Glutamatergic neuron (in vitro differentiated cells): ENCODE results near the gene EXOC8. TPM values are rescaled to one million over a fixed set of nuclear protein-coding genes. Genes with fewer than 3 reads are reported as not detected.

Experiments
- DNase-seq: peaks from one replicate; pipeline ENCODE4 v3.0.0; 2022
- H3K27ac Mint-ChIP-seq: one replicate; pipeline ENCODE4 v1.8.0; 2020; ENCODE audit warnings: mild to moderate bottlenecking, mixed read lengths, inconsistent platforms; ENCODE audit not compliant: unreplicated experiment
- H3K27me3 Mint-ChIP-seq: one replicate; pipeline ENCODE4 v1.8.0; 2020; ENCODE audit warnings: mild to moderate bottlenecking, moderate library complexity, mixed read lengths, inconsistent platforms; ENCODE audit not compliant: unreplicated experiment
- H3K36me3 Mint-ChIP-seq: one replicate; pipeline ENCODE4 v1.8.0; 2020; ENCODE audit warnings: mild to moderate bottlenecking, mixed read lengths, inconsistent platforms; ENCODE audit not compliant: unreplicated experiment
- H3K4me1 Mint-ChIP-seq: one replicate; pipeline ENCODE4 v1.8.0; 2020; ENCODE audit warnings: mild to moderate bottlenecking, low read depth, mixed read lengths, inconsistent platforms; ENCODE audit not compliant: unreplicated experiment
- H3K4me3 Mint-ChIP-seq: one replicate; pipeline ENCODE4 v1.8.0; 2020; ENCODE audit warnings: mild to moderate bottlenecking, mixed read lengths, inconsistent platforms; ENCODE audit not compliant: unreplicated experiment
- H3K9me3 Mint-ChIP-seq: one replicate; pipeline ENCODE4 v1.8.0; 2020; ENCODE audit warnings: mild to moderate bottlenecking, moderate library complexity, mixed read lengths, inconsistent platforms; ENCODE audit not compliant: unreplicated experiment
- CTCF ChIP-seq: fragments of 200-600 bp; sonication (generic); IDR thresholded peaks from one replicate; pipeline ENCODE4 v1.5.0; 2021; ENCODE audit not compliant: partially characterized antibody, unreplicated experiment
- total RNA-seq: library from RNA; stranded (reverse); fragmentation: NEBNext Ultra II Directional; extraction: Animal tissue kit (Norgen Biotek cat#: 25700); gene quantifications from one replicate; pipeline ENCODE4 v1.2.1, GENCODE V29; 2021; ENCODE audit not compliant: unreplicated experiment

Gene EXOC8
- total RNA-seq, 1 donor from 2014 or later, result 11.4 TPM

- H3K4me3 Mint-ChIP-seq, result no peak overlapping the region
- no peaks in the 10 kb centered on the region for H3K4me1 Mint-ChIP-seq
- no peaks in the 10 kb centered on the region for H3K27me3 Mint-ChIP-seq
- DNase-seq, result no peak
- H3K9me3 Mint-ChIP-seq, result peaks cover 2% of the 10 kb centered on the region
- TF ChIP-seq CTCF, result no peak
- H3K27ac Mint-ChIP-seq, result no peak overlapping the region
- H3K36me3 Mint-ChIP-seq, result no peaks in the 10 kb centered on the region
These were observed 51.0 kb downstream of the EXOC8 start for GRCh38 chr1:231286603-231287002.

GRCh38 chr1:231284441-231284840 is 53.2 kb downstream of the EXOC8 start:
- H3K4me3 Mint-ChIP-seq, result no peak overlapping the region
- H3K9me3 Mint-ChIP-seq, result no peaks in the 10 kb centered on the region
- TF ChIP-seq CTCF, result no peak
- no peaks in the 10 kb centered on the region for H3K36me3 Mint-ChIP-seq
- H3K4me1 Mint-ChIP-seq, result no peaks in the 10 kb centered on the region
- H3K27me3 Mint-ChIP-seq, result no peaks in the 10 kb centered on the region
- no peak overlapping the region for H3K27ac Mint-ChIP-seq
- DNase-seq, result no peak

Other genes with a start within 250 kb of the EXOC8 start
- gene TRIM67, start 175.8 kb downstream of the EXOC8 start, total RNA-seq, result 3.9 TPM
- gene GNPAT, start 96.6 kb downstream of the EXOC8 start, total RNA-seq, result 53.9 TPM
- 21.4 TPM for gene SPRTN, start 441 bp upstream of the EXOC8 start, total RNA-seq
- 12.3 TPM for gene EGLN1, start 84.4 kb upstream of the EXOC8 start, total RNA-seq
- gene TSNAX, start 190.8 kb upstream of the EXOC8 start, total RNA-seq, result 41.1 TPM